Body of pancreas (tissue), 4 donors: ENCODE measurements around the gene LUC7L. TPM values are rescaled to one million over a fixed set of nuclear protein-coding genes. Genes with fewer than 3 reads are reported as not detected.
"Not testable (repeated sequence)": the region's sequence is repeated elsewhere in the genome, so short reads cannot be mapped to it uniquely, and the experiment has no call there.

Experiments
- ATAC-seq: fragments of 150-250 bp; one replicate; pipeline ENCODE4 v1.9.1; 2016
- DNase-seq, 4 donors: peaks; one replicate each; pipeline ENCODE4 v3.0.0-alpha.2; 2019
- H3K27ac ChIP-seq, 4 donors: fragments of 200-600 bp; sonication (generic); 1 replicate in 3 of 4; 2 replicates in 1 of 4; pipeline versions ENCODE4 v1.5.1 to v1.6.1; 2016 to 2019; ENCODE audit warnings: mild to moderate bottlenecking in 1 of 4, mixed read lengths in 1 of 4, moderate library complexity in 1 of 4
- H3K27me3 ChIP-seq, 2 donors: fragments of 200-600 bp; sonication (generic); one replicate each; pipeline ENCODE4 v1.6.0; 2016; ENCODE audit warnings: mild to moderate bottlenecking in 1 of 2
- H3K36me3 ChIP-seq, 2 donors: fragments of 200-600 bp; sonication (generic); replicated peaks in 1 of 2; 2 replicates each; pipeline ENCODE4 v1.5.1; 2016; ENCODE audit warnings: low read depth in 2 of 2; ENCODE audit not compliant: insufficient read depth in 1 of 2
- H3K4me1 ChIP-seq: fragments of 200-600 bp; sonication (generic); one replicate; pipeline ENCODE4 v1.6.0; 2016
- H3K4me3 ChIP-seq, 2 donors: fragments of 200-600 bp; sonication (generic); 1 replicate in 1 of 2; 2 replicates in 1 of 2; pipeline ENCODE4 v1.5.1; 2016 to 2019
- H3K9me3 ChIP-seq, 3 donors: fragments of 200-600 bp; sonication (generic); 1 replicate in 2 of 3; 2 replicates in 1 of 3; pipeline ENCODE4 v1.5.1; 2016
- CTCF ChIP-seq, 7 experiments: fragments of 450-650 bp in 4 of 7; fragments of 200-600 bp in 3 of 7; sonication (generic) in 3 of 7; IDR thresholded peaks; one replicate each; pipeline ENCODE4 v1.5.1; 2016 to 2019; ENCODE audit warnings: antibody characterized with exemption in 7 of 7
- POLR2A ChIP-seq, 3 donors: fragments of 450-650 bp; IDR thresholded peaks; one replicate each; pipeline ENCODE4 v1.6.1; 2016; ENCODE audit warnings: antibody characterized with exemption in 3 of 3, mild to moderate bottlenecking in 2 of 3
- WGBS, 2 donors: methylation state at CpG; one replicate each; pipeline ENCODE4 v1.1.5; 2017; 5-methylcytosine and 5-hydroxymethylcytosine counted together
- intact Hi-C: fragments of 100-400 bp; cut with DNase I; formaldehyde crosslinking; loops from one replicate; pipeline ENCODE4 v1.15.1; 2023
- total RNA-seq, 2 donors: library from RNA; depleted of rRNA; stranded (reverse); fragments of >200 nt; gene quantifications; one replicate each; pipeline ENCODE4 v1.1.0, GENCODE V29; 2016

LUC7L gene
- total RNA-seq, 2 donors from 2014 or later = 106 to 162 TPM

GRCh38 chr16:230949-231348 is 1.7 kb upstream of the LUC7L start:
- no peaks in the 10 kb centered on the region for H3K27me3 ChIP-seq
- no peaks in the 10 kb centered on the region for H3K9me3 ChIP-seq
- no peak overlapping the region for H3K27ac ChIP-seq
- ATAC-seq (no peak), DNase-seq (no peak)
- H3K4me3 ChIP-seq = no peak overlapping the region
- H3K36me3 ChIP-seq = peaks cover 0 to 6% of the 10 kb centered on the region in 2 donors
- peaks cover 22% of the 10 kb centered on the region for H3K4me1 ChIP-seq
- intact Hi-C loops = no loop called here
- TF ChIP-seq POLR2A (IDR thresholded peaks at IDR 0.05) (no peak), CTCF (IDR thresholded peaks at IDR 0.05) (no peak)
- 87 to 92% methylated on average over 21 to 22 of the region's 22 CpGs for WGBS, 2 donors

GRCh38 chr16:230351-230750 is 1.1 kb upstream of the LUC7L start:
- peaks cover 16% of the 10 kb centered on the region for H3K4me1 ChIP-seq
- H3K9me3 ChIP-seq, DNase-seq, ATAC-seq, H3K27me3 ChIP-seq, H3K27ac ChIP-seq, intact Hi-C loops, H3K4me3 ChIP-seq, H3K36me3 ChIP-seq: not testable (repeated sequence)
- 88 to 89% methylated on average over 18 of the region's 18 CpGs for WGBS, 2 donors

GRCh38 chr16:229731-230281 is 557 bp upstream of the LUC7L start:
- intact Hi-C loops = no loop called here
- DNase-seq (no peak), ATAC-seq (no peak)
- Histone ChIP-seq H3K4me3 (no peak overlapping the region), H3K4me1 (peaks cover 16% of the 10 kb centered on the region), H3K36me3 (peaks cover 0 to 9% of the 10 kb centered on the region in 2 donors), H3K9me3 (no peaks in the 10 kb centered on the region), H3K27ac (peak overlapping the region in 3 of 4 donors; percentile 83 to 97 (median 84)), H3K27me3 (no peaks in the 10 kb centered on the region)
- 71% methylated on average over 22 of the region's 22 CpGs for WGBS, 2 donors
- TF ChIP-seq CTCF (IDR thresholded peaks at IDR 0.05) (no peak), POLR2A (IDR thresholded peaks at IDR 0.05) (no peak)

- WGBS, 2 donors = 15 to 22% methylated on average over 6 to 9 of the region's 9 CpGs
- ATAC-seq (peak; percentile 8), DNase-seq (no peak)
- no peaks in the 10 kb centered on the region for H3K27me3 ChIP-seq
- no peaks in the 10 kb centered on the region for H3K9me3 ChIP-seq
- peaks cover 12% of the 10 kb centered on the region for H3K4me1 ChIP-seq
- H3K4me3 ChIP-seq = peak overlapping the region; percentile 37 to 70
- no peak for TF ChIP-seq POLR2A (IDR thresholded peaks at IDR 0.05)
- no peak for TF ChIP-seq CTCF (IDR thresholded peaks at IDR 0.05)
- peaks cover 6 to 12% of the 10 kb centered on the region in 2 donors for H3K36me3 ChIP-seq
- intact Hi-C loops = no loop called here
- peak overlapping the region in 3 of 4 donors; percentile 84 to 97 (median 96) for H3K27ac ChIP-seq
Observed at GRCh38 chr16:228151-228851, 948 bp downstream of the LUC7L start.

- H3K36me3 ChIP-seq = peaks cover 6 to 10% of the 10 kb centered on the region in 2 donors
- H3K27me3 ChIP-seq = no peaks in the 10 kb centered on the region
- no peaks in the 10 kb centered on the region for H3K9me3 ChIP-seq
- no peak overlapping the region for H3K4me3 ChIP-seq
- H3K27ac ChIP-seq = no peak overlapping the region
- no peak for ATAC-seq
- no peaks in the 10 kb centered on the region for H3K4me1 ChIP-seq
- 56 to 64% methylated on average over 4 of the region's 4 CpGs for WGBS, 2 donors
- TF ChIP-seq CTCF (IDR thresholded peaks at IDR 0.05) = no peak
- TF ChIP-seq POLR2A (IDR thresholded peaks at IDR 0.05) = no peak
- DNase-seq = no peak
- intact Hi-C loops = no loop called here
Observed at GRCh38 chr16:220021-220420, 9.2 kb downstream of the LUC7L start.
